OCI-LY1 (cell line): Measurements from ENCODE around the gene LPGAT1.

Experiments
- H2AFZ ChIP-seq: fragments of 200-600 bp; sonication (generic), shearing (Covaris generic); 2 replicates; pipeline ENCODE4 v1.6.0; 2014; ENCODE audit warnings: antibody characterized with exemption, mild to moderate bottlenecking, low read length
- H3F3A ChIP-seq: fragments of 200-600 bp; sonication (generic), shearing (Covaris generic); 2 replicates; pipeline ENCODE4 v1.6.0; 2014; ENCODE audit warnings: mild to moderate bottlenecking, antibody characterized with exemption, low read length, moderate library complexity; ENCODE audit not compliant: insufficient read depth
- H3K27ac ChIP-seq: fragments of 200-600 bp; sonication (generic); 2 replicates; pipeline ENCODE4 v1.5.1; 2014; ENCODE audit warnings: low read length, mixed run types, mild to moderate bottlenecking, low read depth; ENCODE audit not compliant: poor library complexity, severe bottlenecking
- H3K27me3 ChIP-seq: fragments of 200-600 bp; sonication (generic); 2 replicates; pipeline ENCODE4 v1.6.0; 2014; ENCODE audit warnings: antibody characterized with exemption, mild to moderate bottlenecking, low read length, moderate library complexity; ENCODE audit not compliant: insufficient read depth
- H3K36me3 ChIP-seq: fragments of 200-600 bp; sonication (generic); 2 replicates; pipeline ENCODE4 v1.6.1; 2014; ENCODE audit warnings: mild to moderate bottlenecking, antibody characterized with exemption, low read length, moderate library complexity, mixed read lengths; ENCODE audit not compliant: insufficient read depth
- H3K4me1 ChIP-seq: fragments of 200-600 bp; sonication (generic); 2 replicates; pipeline ENCODE4 v1.5.1; 2014; ENCODE audit warnings: mild to moderate bottlenecking, low read length, moderate library complexity; ENCODE audit not compliant: insufficient read depth, severe bottlenecking
- H3K4me2 ChIP-seq: fragments of 200-600 bp; sonication (generic), shearing (Covaris generic); 2 replicates; pipeline ENCODE4 v1.6.1; 2014; ENCODE audit warnings: low read length
- H3K4me3 ChIP-seq: fragments of 200-600 bp; sonication (generic); 2 replicates; pipeline ENCODE4 v1.5.1; 2014; ENCODE audit warnings: low read length, low read depth, mild to moderate bottlenecking, mixed read lengths; ENCODE audit not compliant: poor library complexity, severe bottlenecking
- H3K79me2 ChIP-seq: fragments of 200-600 bp; shearing (Covaris generic); 2 replicates; pipeline ENCODE4 v1.6.1; 2016; ENCODE audit warnings: mixed run types, low read length, mixed read lengths; ENCODE audit not compliant: insufficient read depth
- H3K9ac ChIP-seq: fragments of 200-600 bp; sonication (generic), shearing (Covaris generic); 2 replicates; pipeline ENCODE4 v1.6.1; 2014; ENCODE audit warnings: mild to moderate bottlenecking, low read length, mixed read lengths
- H3K9me2 ChIP-seq: fragments of 200-600 bp; sonication (generic), shearing (Covaris generic); 2 replicates; pipeline ENCODE4 v1.6.1; 2014; ENCODE audit warnings: low read depth, mild to moderate bottlenecking, low read length, mixed read lengths
- H3K9me3 ChIP-seq: fragments of 200-600 bp; shearing (Covaris generic); 2 replicates; pipeline ENCODE4 v1.6.1; 2014; ENCODE audit warnings: low read length, mixed read lengths
- H4K20me1 ChIP-seq: fragments of 200-600 bp; sonication (generic), shearing (Covaris generic); 2 replicates; pipeline ENCODE4 v1.6.0; 2016; ENCODE audit warnings: mild to moderate bottlenecking, low read length; ENCODE audit not compliant: insufficient read depth
- CTCF ChIP-seq: fragments of 200-600 bp; sonication (generic), shearing (Covaris generic); IDR thresholded peaks from 2 replicates; pipeline ENCODE4 v1.5.1; 2017; ENCODE audit warnings: mild to moderate bottlenecking, antibody characterized with exemption, low read length, moderate library complexity, mixed read lengths
- EZH2 ChIP-seq: fragments of 200-600 bp; sonication (generic), shearing (Covaris generic); IDR thresholded peaks from 2 replicates; pipeline ENCODE4 v1.8.0; 2017; ENCODE audit warnings: borderline replicate concordance, mixed run types, mild to moderate bottlenecking, antibody characterized with exemption, low read length, moderate library complexity, mixed read lengths

LPGAT1 gene

GRCh38 chr1:211800925-211801607 lies 29.5 kb downstream of the LPGAT1 start:
- no peaks in the 10 kb centered on the region for H3K27me3 ChIP-seq
- TF ChIP-seq CTCF (no peak), EZH2 (no peak)
- no peak overlapping the region for H3K9ac ChIP-seq
- H3K9me3 ChIP-seq = no peaks in the 10 kb centered on the region
- no peaks in the 10 kb centered on the region for H3K79me2 ChIP-seq
- no peak overlapping the region for H3K4me3 ChIP-seq
- H3K9me2 ChIP-seq = no peaks in the 10 kb centered on the region
- H2AFZ ChIP-seq = no peak overlapping the region
- no peak overlapping the region for H3K4me2 ChIP-seq
- no peaks in the 10 kb centered on the region for H4K20me1 ChIP-seq
- peaks cover 14% of the 10 kb centered on the region for H3K36me3 ChIP-seq
- H3K27ac ChIP-seq = no peak overlapping the region
- H3F3A ChIP-seq = no peaks in the 10 kb centered on the region
- H3K4me1 ChIP-seq = no peaks in the 10 kb centered on the region

GRCh38 chr1:211797994-211798393 lies 32.6 kb downstream of the LPGAT1 start:
- H3K9ac ChIP-seq = no peak overlapping the region
- no peak overlapping the region for H2AFZ ChIP-seq
- TF ChIP-seq EZH2 (no peak), CTCF (no peak)
- no peaks in the 10 kb centered on the region for H3F3A ChIP-seq
- H3K4me2 ChIP-seq = no peak overlapping the region
- no peaks in the 10 kb centered on the region for H3K27me3 ChIP-seq
- no peaks in the 10 kb centered on the region for H4K20me1 ChIP-seq
- H3K79me2 ChIP-seq = no peaks in the 10 kb centered on the region
- no peak overlapping the region for H3K4me3 ChIP-seq
- no peaks in the 10 kb centered on the region for H3K9me3 ChIP-seq
- peaks cover 7% of the 10 kb centered on the region for H3K36me3 ChIP-seq
- H3K4me1 ChIP-seq = no peaks in the 10 kb centered on the region
- H3K27ac ChIP-seq = no peak overlapping the region
- no peaks in the 10 kb centered on the region for H3K9me2 ChIP-seq

GRCh38 chr1:211791979-211792378 lies 38.6 kb downstream of the LPGAT1 start:
- no peaks in the 10 kb centered on the region for H3K9me3 ChIP-seq
- no peaks in the 10 kb centered on the region for H3K79me2 ChIP-seq
- TF ChIP-seq EZH2 = no peak
- peaks cover 12% of the 10 kb centered on the region; the same call in 1 of the 2 replicates for H3K36me3 ChIP-seq
- no peaks in the 10 kb centered on the region for H3K27me3 ChIP-seq
- no peak overlapping the region for H3K4me2 ChIP-seq
- no peak overlapping the region for H3K4me3 ChIP-seq
- no peaks in the 10 kb centered on the region for H4K20me1 ChIP-seq
- H3K27ac ChIP-seq = no peak overlapping the region
- H3K4me1 ChIP-seq = no peaks in the 10 kb centered on the region
- H3F3A ChIP-seq = no peaks in the 10 kb centered on the region
- H2AFZ ChIP-seq = no peak overlapping the region
- H3K9me2 ChIP-seq = no peaks in the 10 kb centered on the region
- no peak overlapping the region for H3K9ac ChIP-seq
